Stimulated activated CD4-positive, alpha-beta T cell treated with anti-CD3 and anti-CD28 coated beads, Interleukin-12 subunit alpha, Interleukin-12 subunit beta, amount 100 ng/mL, for 48 hours (primary cell): Measurements from ENCODE around the gene HMGXB4.
"Not testable (repeated sequence)": the region's sequence is repeated elsewhere in the genome, so short reads cannot be mapped to it uniquely, and the experiment has no call there.

ENCODE experiments used
- DNase-seq, 3 donors: peaks; one replicate each; pipeline ENCODE4 v3.0.0-alpha.2; 2020; ENCODE audit warnings: low read depth in 2 of 3, low spot score in 1 of 3

Gene HMGXB4, protein sequence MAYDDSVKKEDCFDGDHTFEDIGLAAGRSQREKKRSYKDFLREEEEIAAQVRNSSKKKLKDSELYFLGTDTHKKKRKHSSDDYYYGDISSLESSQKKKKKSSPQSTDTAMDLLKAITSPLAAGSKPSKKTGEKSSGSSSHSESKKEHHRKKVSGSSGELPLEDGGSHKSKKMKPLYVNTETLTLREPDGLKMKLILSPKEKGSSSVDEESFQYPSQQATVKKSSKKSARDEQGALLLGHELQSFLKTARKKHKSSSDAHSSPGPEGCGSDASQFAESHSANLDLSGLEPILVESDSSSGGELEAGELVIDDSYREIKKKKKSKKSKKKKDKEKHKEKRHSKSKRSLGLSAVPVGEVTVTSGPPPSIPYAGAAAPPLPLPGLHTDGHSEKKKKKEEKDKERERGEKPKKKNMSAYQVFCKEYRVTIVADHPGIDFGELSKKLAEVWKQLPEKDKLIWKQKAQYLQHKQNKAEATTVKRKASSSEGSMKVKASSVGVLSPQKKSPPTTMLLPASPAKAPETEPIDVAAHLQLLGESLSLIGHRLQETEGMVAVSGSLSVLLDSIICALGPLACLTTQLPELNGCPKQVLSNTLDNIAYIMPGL

DNA sequence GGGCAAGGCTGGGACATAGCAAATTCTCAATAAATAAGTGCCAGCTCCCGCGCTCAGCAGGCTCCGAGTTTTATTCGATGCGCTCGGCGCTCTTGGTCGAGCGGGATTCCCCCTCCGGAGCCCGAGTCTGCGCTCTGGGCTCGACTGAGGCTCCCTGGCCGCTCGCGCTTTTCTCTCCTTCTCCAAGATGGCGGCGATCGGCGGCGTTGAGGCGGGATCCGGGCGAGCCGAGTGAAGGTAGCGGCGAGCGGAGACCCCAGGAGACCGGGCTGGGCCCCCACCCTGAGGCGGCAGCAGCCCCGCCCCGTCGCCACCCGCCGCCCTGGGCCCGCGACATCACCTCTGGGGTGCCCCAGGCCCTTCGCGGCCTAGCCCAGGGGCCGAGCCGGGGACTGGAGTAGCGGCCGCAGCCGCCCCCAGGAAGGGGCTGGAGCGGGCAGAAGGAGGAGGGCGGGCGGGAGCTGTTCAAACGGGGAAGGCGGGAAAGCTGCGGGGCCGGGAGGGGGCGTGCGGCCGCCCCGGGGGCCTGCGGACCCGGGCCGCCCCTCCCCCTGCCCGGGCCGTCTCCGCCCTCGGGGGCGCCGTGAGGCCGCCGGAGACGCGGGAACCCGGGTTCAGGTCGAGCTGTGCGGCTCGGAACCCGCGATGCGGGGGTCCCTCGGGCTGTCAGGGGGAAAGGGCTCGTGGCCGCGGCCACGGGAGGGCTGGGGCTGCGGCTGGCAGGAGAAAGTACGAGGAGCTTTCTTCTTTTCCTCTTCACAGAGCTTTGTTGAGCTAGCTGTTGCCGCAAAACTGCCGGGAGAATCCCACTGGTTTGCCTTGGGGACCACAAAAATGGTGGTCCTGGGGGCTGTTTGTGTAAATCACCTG, at the start of gene HMGXB4:
TSS of gene HMGXB4 (plus strand) at position 173 of the 870 bp plus-strand sequence. CDS start 4,898 bp downstream, outside the sequence.
- DNase-seq: peak; percentile 69 to 81 (median 72)

DNA sequence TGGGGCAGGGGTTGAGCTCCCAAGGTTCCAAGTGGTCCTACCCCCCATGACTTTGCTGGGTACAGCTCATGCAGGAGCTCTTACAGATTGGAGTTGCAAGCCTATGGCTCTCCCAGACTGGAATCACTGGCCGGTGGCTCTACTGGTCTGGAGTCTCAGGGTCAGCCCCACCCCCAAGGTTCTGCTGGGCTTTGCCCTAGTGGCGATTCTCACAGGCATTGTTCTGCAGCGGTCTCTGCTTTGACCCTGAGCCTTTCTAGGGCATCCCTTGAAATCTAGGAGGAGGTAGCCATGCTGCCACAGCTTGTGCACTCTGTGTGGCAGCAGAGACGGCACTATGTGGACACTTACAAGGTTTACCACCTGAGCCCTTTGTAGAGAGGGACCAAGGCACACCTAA, 49.3 kb upstream of the HMGXB4 start:
- no peak for DNase-seq

DNA sequence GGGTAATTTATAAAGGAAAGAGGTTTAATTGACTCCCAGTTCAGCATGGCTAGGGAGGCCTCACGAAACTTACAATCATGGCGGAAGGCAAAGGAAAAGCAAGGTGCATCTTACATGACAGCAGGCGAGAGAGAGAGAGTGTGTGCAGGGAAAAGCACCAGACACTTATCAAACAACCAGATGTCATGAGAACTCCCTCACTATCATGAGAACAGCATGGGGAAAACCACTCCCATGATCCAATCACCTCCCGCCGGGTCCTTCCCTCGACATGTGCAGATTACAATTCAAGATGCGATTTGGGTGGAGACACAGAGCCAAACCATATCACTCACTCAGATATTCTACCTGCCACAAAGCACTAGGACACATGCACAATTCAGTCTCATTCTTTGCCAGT, 48.1 kb upstream of the HMGXB4 start:
- no peak for DNase-seq

DNA sequence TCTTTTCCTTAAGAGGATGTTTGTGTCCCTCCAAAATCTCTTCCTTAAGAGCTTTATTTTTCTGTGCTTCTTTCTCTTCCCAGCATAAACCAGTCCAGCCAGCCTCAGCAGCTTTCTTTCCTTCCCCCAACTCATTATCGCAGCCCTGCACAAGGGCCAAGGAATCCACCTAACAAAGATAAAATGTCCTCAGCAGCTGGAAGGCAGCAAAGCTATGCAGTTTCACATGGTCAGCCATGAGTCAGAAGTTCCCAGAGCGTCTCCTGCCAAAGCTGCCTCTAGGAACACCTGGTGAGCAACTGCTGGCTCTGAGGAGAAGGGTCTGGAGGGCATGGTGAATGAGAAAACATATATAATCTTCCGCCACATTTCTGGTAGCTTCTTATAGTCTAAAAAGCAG, 45.3 kb upstream of the HMGXB4 start:
- no peak for DNase-seq

DNA sequence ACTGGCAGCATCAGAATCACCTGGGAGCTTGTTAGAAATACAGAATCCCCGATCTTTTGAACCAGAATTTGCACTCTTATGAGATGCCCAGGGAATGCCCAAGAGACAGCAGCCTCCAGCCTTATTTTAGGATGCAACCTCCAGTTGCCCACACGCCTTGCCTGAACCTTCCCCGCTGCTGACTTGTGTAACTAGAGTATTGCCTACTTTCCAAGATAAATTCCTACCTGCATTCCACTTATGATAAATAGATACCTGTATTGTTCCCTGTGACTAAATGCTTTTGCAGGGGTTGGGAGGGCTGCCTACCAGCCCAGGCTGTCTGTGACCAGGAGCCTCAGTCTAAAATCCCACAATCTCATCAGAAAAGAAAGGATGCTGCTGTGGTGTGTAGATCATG, 44.3 kb upstream of the HMGXB4 start:
- DNase-seq: no peak

DNA sequence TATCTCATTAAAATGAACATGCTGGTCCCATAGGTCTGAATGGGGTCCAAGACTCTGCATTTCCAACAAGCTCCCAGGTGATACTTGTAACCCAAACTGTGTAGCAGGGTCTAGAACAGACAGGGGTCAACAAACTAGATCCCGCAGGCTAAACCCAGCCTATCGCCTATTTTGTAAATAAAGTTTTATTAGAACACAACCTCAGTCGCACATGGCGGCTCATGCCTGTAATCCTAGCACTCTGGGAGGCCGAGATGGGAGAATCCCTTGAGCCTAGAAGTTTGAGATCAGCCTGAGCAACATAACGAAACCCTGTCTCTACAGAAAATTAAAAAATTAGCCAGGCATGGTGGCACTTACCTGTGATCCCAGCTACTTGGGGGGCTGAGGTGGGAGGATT, 42.3 kb upstream of the HMGXB4 start:
- no peak for DNase-seq

DNA sequence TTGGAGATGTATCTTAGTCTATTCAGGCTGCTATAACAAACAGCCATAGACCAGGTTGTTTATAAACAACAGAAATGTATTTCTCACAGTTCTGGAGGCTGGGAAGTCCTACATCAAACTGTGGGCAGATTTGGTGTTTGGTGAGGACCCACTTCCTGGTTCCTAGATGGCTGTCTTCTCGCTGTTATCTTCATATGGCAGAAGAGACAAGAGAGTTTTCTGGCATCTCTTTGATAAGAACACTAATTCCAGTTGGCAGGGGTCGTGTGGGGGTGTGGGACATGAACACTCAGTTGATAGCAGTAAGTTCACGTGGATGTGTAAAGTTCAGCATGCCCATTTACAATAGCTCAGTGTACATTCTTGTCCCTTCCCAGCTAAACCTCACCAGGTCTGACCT, 41.3 kb upstream of the HMGXB4 start:
- DNase-seq: no peak

DNA sequence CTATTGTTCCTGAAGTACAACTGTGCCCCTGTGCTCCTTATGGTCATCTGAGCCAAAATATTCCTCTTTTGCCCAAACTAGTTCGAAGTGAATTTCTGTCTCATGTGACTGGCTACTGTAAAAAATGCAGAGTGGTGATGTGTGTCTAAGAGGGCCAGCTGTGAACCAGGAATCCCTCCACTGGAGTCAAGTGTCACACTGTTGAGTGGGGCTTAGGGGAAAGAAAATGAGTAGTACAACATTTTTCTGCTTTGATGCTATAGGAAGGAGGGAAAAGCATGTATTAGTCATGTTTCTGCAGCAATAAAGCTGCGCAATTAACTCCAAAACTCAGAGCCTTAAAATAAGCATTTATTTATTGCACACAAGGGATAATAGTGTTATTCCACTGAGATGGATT, 39.8 kb upstream of the HMGXB4 start:
- DNase-seq: no peak

DNA sequence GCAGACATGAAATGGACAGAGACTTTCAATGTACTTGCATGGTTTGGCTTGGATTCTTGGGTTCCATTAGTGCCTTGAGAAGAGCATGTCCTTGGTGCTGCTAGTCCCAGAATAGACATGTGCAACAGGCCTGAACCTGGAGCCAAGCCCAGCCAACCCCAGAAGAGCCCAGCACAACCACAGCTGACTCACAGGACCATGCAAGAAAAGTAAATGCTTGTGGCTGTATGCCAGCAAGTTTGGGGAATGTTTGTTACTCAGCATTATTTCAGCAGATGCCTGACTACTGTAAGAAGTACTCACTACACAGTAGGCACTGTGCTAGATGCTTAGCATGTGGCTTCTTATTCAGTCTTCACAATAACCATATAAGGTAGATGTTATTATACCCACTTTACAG, 39.2 kb upstream of the HMGXB4 start:
- no peak for DNase-seq

DNA sequence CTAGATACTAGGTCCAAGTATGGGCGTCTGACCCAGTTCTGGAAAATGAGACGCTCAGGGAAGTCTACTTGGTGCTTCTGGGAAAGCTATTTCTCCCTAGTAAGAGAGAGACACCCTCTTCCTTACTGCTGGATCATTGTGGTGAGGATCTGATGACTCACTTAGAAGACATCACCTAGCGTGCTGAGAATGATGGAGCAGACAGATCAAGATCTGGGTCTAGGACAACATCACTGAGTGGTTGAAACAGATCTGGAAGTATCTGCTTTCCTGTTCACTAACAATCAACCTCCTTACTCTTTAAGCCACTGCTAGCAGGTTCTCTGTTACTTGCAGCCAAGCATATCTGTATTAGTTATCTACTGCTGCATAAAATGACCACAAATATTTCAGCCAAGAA, 38.3 kb upstream of the HMGXB4 start:
- DNase-seq: no peak

DNA sequence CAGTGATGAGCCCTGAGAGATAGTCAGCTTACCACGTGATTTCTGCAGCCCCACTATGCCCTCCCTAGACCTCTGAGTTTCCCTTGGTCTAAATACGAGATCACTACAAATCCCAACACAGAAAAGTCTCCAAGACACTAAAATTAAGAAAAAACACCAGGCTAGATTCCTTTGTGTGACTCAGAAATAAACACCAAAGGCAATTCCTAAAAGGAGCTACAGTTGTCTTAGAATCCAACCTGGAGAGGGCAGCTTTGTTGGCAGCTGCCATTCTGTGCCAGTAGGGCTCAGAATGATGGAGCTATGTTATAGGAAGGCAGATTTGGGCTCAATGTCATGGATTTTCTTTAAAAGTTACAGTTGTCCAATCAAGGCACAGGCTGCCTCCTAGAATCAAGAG, 37.1 kb upstream of the HMGXB4 start:
- DNase-seq: no peak

DNA sequence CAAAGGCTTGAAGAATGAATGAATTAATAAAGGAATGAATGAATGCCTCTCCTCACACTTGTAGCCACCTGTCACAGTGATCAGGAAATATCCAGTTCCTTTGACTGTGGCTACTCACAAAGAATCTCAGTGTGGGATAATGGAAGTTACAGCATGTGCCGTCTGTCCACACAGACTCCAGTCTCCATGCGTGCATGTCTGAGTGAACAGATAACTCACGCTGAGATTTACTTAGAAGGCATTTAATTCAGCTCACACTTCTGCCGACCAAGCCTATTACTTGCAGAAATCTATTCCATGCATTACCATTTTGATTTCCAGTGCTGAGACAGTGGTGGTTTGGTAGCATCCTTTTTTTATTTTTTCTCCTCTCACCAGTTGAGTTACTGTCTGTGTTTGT, 32.3 kb upstream of the HMGXB4 start:
- no peak for DNase-seq

DNA sequence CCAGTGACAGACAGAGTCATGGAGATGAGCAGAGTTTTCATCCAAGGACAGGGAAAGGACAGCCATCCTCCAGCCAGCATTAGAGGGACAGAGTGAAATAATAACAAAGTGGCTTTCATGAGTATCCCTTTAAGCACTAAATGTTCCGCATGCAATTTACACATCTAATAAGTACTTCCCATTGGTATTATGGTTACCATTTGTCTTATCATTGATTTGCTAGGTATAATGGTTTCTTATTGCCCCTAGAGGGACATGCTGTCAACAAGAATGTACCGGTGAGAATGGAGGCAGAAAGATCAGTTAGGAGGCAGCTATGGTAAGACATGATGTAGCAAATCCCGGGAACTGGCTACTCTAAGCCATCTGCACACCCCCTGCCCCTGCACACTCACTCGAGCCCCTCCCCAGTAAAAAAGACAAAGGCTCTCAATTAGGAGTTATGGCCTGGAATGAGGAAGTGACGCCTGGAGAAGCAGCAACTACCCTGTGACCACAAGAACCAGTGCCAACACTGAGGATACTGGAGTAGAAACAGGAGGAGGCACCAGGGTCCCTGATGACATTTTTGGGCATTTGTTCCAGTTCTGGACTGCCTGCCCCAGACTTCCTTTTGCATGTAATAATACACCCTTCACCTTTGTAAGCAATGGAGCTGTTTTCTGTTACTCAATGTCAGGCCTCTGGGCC, 30.2 kb upstream of the HMGXB4 start:
- DNase-seq: no peak

DNA sequence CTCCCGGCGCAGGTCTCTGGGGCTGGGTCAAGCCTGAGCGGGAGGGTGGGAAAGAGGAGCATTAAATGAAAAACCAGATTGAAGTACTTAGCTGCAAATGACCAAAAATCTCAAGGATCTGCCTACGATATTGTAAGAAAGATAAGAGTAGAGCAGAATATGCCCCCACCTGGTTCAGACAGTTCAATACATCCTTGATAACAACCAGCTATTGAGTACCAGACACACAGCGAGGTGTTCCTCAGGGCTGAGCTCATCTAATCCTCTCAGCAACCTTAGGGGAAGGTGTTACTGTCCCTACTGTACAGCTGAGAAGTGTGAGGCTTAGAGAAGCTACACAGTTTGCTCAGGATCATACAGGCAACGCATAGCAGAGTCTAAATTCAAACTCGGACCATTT, 27.4 kb upstream of the HMGXB4 start:
- DNase-seq: no peak

DNA sequence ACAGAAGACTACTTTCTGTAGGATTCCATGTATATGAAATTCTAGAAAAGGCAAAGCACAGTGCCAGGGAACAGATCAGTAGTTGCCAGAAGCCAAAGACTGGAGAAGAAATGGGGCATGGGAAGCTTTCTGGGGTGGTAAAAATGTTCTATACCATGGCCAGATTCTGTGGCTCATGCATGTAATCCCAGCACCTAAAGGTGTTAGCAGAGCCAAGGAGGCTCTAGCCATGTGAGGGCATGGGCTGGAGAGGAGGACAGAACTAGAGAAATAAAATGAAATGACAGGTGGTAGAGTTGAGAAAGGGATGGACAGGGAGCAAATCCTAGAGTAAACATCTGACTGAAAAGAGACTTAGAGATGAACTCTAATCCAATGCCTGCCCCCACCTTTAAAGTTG, 26.9 kb upstream of the HMGXB4 start:
- no peak for DNase-seq

DNA sequence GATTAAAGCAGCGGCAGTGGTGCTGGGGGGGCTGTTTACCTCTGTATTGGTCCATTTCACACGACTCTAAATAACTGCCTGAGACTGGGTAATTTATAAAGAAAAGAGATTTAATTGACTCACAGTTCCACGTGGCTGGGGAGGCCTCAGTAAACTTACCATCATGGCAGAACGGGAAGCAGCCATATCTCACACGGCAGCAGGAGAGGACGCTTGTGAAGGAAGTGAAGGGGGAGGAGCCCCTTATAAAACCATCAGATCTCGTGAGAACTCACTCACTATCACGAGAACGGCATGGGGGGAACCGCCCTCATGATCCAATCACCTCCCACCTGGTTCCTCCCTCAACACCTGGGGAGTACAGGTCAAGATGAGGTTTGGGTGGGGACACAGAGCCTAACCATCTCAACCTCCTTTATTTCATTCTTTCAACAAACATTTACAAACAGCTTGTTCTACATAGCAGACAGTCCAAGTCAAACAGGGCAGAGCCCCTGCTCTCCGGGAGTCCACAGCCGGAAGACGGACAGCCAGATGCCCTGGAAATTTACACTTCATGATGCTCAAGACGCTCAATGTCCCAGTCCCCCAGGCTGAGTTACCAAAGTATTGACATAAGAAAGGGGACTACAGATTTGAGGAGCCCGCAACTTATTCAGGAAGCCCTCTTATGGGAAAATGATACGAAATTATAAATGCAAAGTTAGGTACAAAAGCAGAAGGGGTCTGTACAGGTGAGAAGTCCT, 26.3 kb upstream of the HMGXB4 start:
- DNase-seq: no peak

DNA sequence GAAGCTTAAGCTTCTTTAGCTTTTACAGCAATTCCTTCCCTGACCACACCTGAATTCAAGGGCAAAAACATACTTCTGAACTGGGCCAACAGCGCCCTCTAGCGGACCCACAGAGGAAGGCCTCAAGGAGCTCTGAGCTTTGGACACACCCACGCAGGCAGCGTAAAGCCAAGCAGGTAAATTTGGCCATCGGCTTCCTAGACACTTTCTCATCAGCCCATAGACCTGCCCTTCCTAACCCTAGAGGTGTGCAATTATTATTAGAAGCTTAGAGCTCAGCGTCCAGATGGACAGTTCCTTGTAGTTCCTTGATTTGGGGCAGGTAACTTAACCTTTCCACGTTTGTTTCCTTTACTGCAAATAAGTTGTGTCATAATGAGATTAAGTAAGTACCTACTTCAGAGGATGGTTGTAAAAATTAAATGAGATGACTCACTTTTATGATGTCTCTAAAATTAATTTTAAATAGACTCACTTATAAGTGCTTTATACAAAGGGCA, 25.7 kb upstream of the HMGXB4 start:
- peak; percentile 63 to 66 (median 65) for DNase-seq

DNA sequence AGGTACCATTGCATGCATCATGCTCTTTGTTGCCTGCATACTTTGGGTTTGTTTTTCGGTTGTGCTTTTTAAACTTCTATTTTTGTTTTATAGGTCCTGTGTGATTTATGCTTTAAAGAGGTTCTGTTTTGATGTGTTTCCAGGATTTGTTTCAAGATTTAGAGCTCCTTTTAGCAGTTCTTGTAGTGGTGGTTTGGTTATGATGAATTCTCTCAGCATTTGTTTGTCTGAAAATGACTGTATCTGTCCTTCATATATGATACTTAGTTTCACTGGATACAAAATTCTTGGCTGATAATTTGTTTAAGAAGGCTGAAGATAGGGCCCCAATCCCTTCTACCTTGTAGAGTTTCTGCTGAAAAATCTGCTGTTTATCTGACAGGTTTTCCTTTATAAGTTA, 18.5 kb upstream of the HMGXB4 start:
- DNase-seq: not testable (repeated sequence)

DNA sequence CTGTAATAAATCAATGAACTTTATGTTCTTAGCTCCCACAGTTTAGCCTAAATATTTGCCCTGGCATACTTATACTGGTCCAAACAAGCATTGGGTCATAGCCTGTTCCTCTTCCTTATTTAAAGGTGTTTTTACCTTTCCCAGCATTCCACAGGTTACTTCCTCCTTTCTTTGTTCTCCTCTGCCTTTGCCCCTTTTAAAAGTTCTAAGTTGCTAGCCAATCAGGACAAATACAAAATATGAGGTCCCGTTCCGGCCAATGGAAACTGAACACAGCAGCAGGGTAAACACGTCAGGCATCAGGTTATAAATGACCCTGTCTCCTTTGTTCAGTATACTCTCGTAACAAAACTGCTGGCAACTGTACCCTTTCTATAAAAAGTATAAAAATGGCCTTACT, 12.8 kb upstream of the HMGXB4 start:
- DNase-seq: not testable (repeated sequence)

DNA sequence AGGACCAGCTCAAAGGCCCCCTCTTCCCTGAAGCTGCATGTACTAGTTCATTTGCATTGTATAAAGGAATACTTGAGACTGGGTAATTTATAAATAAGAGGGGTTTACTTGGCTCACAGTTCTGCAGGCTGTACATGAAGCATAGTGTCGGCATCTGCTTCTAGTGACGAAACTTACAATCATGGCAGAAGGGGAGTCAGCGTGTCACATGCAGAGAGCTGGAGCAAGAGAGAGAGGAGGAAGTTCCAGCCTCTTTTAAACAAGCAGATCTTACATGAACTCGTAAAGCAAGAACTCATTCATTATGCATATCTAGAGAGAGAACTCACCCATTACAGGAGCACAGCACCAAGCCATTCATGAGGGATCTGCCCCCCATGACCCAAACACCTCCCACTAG, 7.1 kb upstream of the HMGXB4 start:
- DNase-seq: no peak
